NCI-H1092 (cell line): Measurements from ENCODE around the gene VWA8.
"Not testable (repeated sequence)": the region's sequence is repeated elsewhere in the genome, so short reads cannot be mapped to it uniquely, and the experiment has no call there.

Source experiments
- DNase-seq: peaks from one replicate; lab custom pipeline; 2025; lab: John Stamatoyannopoulos, UW

The VWA8 gene

DNA sequence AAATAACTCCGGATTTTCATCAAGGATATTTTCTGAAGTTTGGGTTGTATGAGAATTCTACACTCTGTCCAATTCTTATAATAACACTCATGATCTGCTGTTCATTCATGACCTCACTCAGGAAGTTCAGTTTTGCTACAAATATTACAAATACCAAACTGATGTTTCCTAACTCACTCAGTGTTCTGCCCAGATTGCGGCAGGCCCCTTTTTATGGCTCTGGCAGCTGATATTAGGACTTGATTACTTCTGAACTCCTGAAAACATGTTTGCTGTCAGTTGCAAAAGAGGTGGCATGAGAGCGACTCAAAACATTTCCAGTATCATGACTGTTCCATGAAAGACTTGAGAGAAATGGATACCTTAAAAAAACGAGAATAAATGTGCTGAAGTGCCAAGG lies 315.6 kb downstream of the VWA8 start:
- no peak for DNase-seq

DNA sequence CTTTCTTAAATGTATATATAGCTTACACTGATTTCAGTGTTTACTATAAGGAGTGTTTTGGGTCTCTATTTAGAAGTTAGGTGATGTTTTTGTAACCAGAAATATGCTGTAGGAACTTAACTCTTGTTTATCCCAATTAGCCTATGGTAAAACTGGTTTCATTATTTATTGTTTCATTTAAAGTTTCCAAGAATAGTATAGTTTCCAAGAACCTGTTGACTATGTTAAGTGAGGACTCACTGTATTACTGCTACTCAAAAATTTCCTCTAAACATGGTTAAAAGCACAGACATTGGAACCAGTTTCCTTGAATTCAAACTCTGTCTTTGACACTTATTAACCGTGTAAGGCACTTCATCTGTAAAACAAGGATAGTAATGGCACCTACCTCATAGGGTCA lies 316.2 kb downstream of the VWA8 start:
- no peak for DNase-seq

GRCh38 chr13:41643507-41643906 lies 317.4 kb downstream of the VWA8 start:
- no peak for DNase-seq

- DNase-seq: no peak
Measured at GRCh38 chr13:41641961-41642360, 318.9 kb downstream of the VWA8 start.

DNA sequence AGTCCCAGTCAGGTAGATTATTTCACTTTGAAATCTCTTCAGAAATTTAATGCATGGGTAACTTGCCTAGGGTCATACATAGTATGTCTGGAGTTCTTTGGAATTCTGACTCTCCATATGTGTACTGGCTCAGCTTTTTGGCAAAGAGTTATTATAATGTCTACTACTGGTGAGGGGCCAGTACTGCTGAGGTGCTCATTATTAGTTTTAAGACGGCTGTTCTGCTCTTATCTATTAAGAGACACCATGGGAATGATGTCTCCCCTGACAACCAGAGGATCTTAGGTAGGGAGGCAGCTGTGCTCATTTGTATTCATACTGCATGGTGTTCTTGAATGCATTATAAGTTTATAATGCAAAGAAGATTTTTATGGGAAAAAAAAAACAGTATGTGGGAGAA lies 319.5 kb downstream of the VWA8 start:
- DNase-seq: no peak

- DNase-seq: no peak
Measured at GRCh38 chr13:41639955-41640780, 320.7 kb downstream of the VWA8 start.

GRCh38 chr13:41639237-41639904 lies 321.5 kb downstream of the VWA8 start:
- no peak for DNase-seq

DNA sequence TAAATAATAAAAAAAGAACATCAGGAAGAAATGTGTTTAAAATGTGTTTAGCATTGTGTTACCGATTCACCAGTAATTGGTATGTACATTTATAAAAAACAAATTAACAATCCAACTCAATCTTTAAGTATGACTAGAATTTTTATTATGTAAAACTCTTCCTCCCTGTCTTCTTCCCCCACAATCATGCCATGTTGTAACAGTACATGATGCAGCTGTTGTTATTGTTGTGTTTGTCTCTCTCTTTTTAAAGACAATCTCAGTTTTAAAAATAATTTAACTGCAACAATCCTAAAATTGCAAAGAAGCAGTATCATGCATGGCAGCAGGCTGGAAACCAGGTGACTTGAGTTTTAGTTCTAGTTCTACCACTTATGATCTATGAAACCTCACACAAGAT lies 323.3 kb downstream of the VWA8 start:
- no peak for DNase-seq

GRCh38 chr13:41637032-41637431 lies 323.9 kb downstream of the VWA8 start:
- DNase-seq: not testable (repeated sequence)

- DNase-seq: not testable (repeated sequence)
Measured at GRCh38 chr13:41636590-41636989, 324.3 kb downstream of the VWA8 start.

GRCh38 chr13:41634407-41634806 lies 326.5 kb downstream of the VWA8 start:
- no peak for DNase-seq

- DNase-seq: no peak
Measured at GRCh38 chr13:41633776-41634175, 327.1 kb downstream of the VWA8 start.

- DNase-seq: no peak
Measured at GRCh38 chr13:41631296-41631965, 329.5 kb downstream of the VWA8 start.

DNA sequence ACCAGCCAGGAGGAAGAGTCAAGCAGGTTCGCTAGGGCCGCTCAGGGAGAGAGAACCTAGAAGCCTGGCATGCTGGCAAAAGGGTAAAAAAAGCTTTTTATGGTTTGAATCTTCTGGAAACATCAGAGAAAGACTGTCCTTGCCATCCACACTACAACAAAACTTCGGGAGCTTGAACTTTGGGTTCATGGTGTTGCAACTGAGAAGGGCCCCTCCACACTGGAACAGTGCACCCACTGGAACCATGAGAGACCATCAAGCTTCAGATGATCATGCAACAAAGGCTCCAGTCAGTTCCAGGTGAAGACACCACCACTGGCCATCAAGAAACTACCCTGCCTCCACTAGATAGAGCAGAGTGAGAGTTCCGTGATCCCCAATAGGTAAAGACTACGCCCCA lies 333.5 kb downstream of the VWA8 start:
- no peak for DNase-seq

GRCh38 chr13:41624041-41624440 lies 336.9 kb downstream of the VWA8 start:
- DNase-seq: no peak

DNA sequence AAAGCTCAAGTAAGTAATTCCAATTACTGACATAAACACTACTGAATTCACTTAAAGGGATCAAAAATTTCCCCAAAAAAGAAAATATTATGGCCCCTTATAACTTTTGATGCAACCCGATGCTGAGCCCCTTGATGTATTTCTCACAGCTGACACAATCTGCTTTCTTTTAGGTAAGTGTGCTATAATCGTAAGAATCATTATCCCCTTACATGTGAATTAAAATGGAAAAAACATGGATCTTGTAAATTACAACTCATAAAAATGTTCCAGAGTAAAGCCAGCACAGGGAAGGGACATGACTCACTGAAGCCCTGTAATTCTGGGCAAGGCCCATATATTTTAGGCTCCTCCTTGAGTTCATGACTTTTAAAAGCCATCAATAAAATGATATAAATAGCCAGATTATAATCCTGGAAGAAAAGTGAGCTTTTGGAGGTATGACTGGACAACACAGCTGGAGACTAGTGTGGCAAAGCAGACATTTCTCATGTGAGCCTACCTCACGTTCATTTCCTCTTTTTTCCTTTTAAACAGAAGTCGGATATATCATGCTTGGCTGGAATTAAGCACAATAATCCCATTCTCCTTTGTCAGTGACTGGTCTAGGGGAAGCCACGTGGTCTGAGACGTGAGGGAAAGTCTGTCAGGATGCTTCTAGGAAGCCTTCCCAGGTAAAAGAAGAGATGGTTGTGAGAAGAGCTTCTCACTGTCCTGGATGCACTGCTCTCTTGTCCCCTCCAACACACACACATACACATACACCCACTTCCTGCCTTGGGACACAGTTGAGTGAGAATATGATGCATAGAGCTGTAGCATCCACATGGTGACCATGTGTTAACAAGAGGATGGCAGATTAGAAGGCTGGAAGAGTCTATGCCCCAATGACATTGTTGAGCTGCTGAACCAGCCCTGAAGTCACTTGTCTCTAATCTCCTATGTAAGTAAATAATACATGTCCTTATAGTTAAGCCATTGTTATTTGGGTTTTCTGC lies 338.2 kb downstream of the VWA8 start:
- DNase-seq: no peak

- no peak for DNase-seq
Measured at GRCh38 chr13:41621716-41622431, 339.0 kb downstream of the VWA8 start.

DNA sequence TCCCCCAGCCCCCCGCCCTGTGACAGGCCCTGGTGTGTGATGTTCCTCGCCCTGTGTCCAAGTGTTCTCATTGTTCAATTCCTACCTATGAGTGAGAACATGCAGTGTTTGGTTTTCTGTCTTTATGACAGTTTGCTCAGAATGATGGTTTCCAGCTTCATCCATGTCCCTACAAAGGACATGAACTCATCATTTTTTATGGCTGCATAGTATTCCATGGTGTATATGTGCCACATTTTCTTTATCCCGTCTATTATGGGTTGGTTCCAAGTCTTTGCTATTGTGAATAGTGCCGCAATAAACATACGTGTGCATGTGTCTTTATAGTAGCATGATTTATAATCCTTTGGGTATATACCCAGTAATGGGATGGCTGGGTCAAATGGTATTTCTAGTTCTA lies 343.3 kb downstream of the VWA8 start:
- DNase-seq: not testable (repeated sequence)

- DNase-seq: no peak
Measured at GRCh38 chr13:41616151-41616550, 344.8 kb downstream of the VWA8 start.

DNA sequence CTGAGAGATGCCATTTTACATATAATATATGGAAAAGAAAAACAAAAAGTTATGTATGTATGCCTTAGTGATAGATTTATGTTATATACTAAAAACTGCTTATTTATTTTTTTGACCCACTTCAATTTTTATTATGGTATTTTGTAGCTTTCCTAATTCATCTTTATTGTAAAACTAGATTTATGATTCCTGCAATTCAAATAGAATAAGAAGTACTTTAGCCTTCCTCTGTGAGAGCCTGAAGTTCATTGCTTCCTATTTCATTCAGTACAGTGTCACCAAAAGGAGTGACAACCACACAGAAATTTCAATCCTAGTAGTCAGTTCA lies 345.4 kb downstream of the VWA8 start:
- DNase-seq: no peak
